ENCODE data around the gene LRRC27. TPM values are rescaled to one million over a fixed set of nuclear protein-coding genes. Genes with fewer than 3 reads are reported as not detected.

LRRC27 gene
- 1 to 10 TPM; 3.1 to 5.8 (median 4.4) TPM for total RNA-seq

- Histone ChIP-seq H3K4me1 (peaks cover 0 to 46% (median 13%) of the 10 kb centered on the region in 3 donors), H3K36me3 (peaks cover 0 to 13% of the 10 kb centered on the region in 2 donors), H3K4me3 (peak within 1 kb of the TSS; percentile 85 to 87), H3K27me3 (no peaks in the 10 kb centered on the region), H3K27ac (peak within 1 kb of the TSS; percentile 68 to 93 (median 84)), H3K9me3 (no peaks in the 10 kb centered on the region)
- ATAC-seq, result peak; percentile 95
- WGBS, 2 donors (ENCODE audit: low coverage in 1 of 2), result 0% methylated on average over 1 of the region's 89 CpGs; no CpG with 5 or more reads in 1 of the 2 donors
- peak; percentile 74 for TF ChIP-seq POLR2AphosphoS5 (IDR thresholded peaks at IDR 0.05)
- TF ChIP-seq POLR2A (IDR thresholded peaks at IDR 0.05), result peak; percentile 38 to 54
- TF ChIP-seq CTCF (IDR thresholded peaks at IDR 0.05), result peak in 2 of 4 experiments; percentile 5 to 21
- TF ChIP-seq EP300 (IDR thresholded peaks at IDR 0.05), result no peak
These were observed at the start of gene LRRC27 for GRCh38 chr10:132331601-132332432. Gene LRRC27 (plus strand): TSS chr10:132332193. CDS start chr10:132333525, 1,332 bp downstream.

- Histone ChIP-seq H3K27me3 (peaks cover 31% of the 10 kb centered on the region), H3K9me3 (no peaks in the 10 kb centered on the region), H3K4me3 (no peak overlapping the region), H3K36me3 (no peaks in the 10 kb centered on the region), H3K4me1 (peaks cover 0 to 9% (median 0%) of the 10 kb centered on the region in 3 donors), H3K27ac (no peak overlapping the region)
- no peak for TF ChIP-seq POLR2AphosphoS5 (IDR thresholded peaks at IDR 0.05)
- TF ChIP-seq EP300 (IDR thresholded peaks at IDR 0.05), result no peak
- TF ChIP-seq POLR2A (IDR thresholded peaks at IDR 0.05), result no peak
- TF ChIP-seq CTCF (IDR thresholded peaks at IDR 0.05), result no peak
- 50 to 65% methylated on average over 2 to 6 of the region's 36 CpGs for WGBS, 2 donors (ENCODE audit: low coverage in 1 of 2)
- no peak for ATAC-seq
These were observed 49.1 kb upstream of the LRRC27 start for GRCh38 chr10:132282667-132283603.

GRCh38 chr10:132283604-132284382, 48.2 kb upstream of the LRRC27 start:
- Histone ChIP-seq H3K27ac (no peak overlapping the region), H3K4me1 (peaks cover 0 to 9% (median 0%) of the 10 kb centered on the region in 3 donors), H3K36me3 (no peaks in the 10 kb centered on the region), H3K27me3 (peaks cover 31% of the 10 kb centered on the region), H3K4me3 (no peak overlapping the region), H3K9me3 (peaks cover 0 to 7% (median 0%) of the 10 kb centered on the region in 3 donors)
- TF ChIP-seq CTCF (IDR thresholded peaks at IDR 0.05) (no peak), EP300 (IDR thresholded peaks at IDR 0.05) (no peak), POLR2AphosphoS5 (IDR thresholded peaks at IDR 0.05) (no peak), POLR2A (IDR thresholded peaks at IDR 0.05) (no peak)
- no peak for ATAC-seq
- WGBS, 2 donors (ENCODE audit: low coverage in 1 of 2), result 70% methylated on average over 5 of the region's 24 CpGs; no CpG with 5 or more reads in 1 of the 2 donors

- H3K27ac ChIP-seq, result no peak overlapping the region
- ATAC-seq, result no peak
- H3K4me1 ChIP-seq, result peaks cover 0 to 20% (median 0%) of the 10 kb centered on the region in 3 donors
- H3K27me3 ChIP-seq, result peaks cover 2% of the 10 kb centered on the region
- WGBS, 2 donors (ENCODE audit: low coverage in 1 of 2), result 48% methylated on average over 2 of the region's 2 CpGs; no CpG with 5 or more reads in 1 of the 2 donors
- no peaks in the 10 kb centered on the region for H3K36me3 ChIP-seq
- TF ChIP-seq EP300 (IDR thresholded peaks at IDR 0.05), result no peak
- no peak for TF ChIP-seq POLR2AphosphoS5 (IDR thresholded peaks at IDR 0.05)
- TF ChIP-seq POLR2A (IDR thresholded peaks at IDR 0.05), result no peak
- no peak for TF ChIP-seq CTCF (IDR thresholded peaks at IDR 0.05)
- H3K9me3 ChIP-seq, result peaks cover 0 to 16% (median 0%) of the 10 kb centered on the region in 3 donors
- H3K4me3 ChIP-seq, result no peak overlapping the region
These were observed 42.6 kb upstream of the LRRC27 start for GRCh38 chr10:132289439-132289838.
